Smooth muscle cell (in vitro differentiated cells): ENCODE results near the gene AADACL3. TPM values are rescaled to one million over a fixed set of nuclear protein-coding genes. Genes with fewer than 3 reads are reported as not detected.

Source experiments
- DNase-seq: peaks from one replicate; lab custom pipeline; 2025; ENCODE audit not compliant: unreplicated experiment; lab: John Stamatoyannopoulos, UW
- H2AFZ ChIP-seq: fragments of 200-600 bp; sonication (generic); 2 replicates; pipeline ENCODE4 v1.6.0; 2016; ENCODE audit warnings: antibody characterized with exemption, low read depth, mild to moderate bottlenecking
- H3F3A ChIP-seq: fragments of 200-600 bp; sonication (generic); 2 replicates; pipeline ENCODE4 v1.6.0; 2017; ENCODE audit warnings: antibody characterized with exemption, low read depth
- H3K27ac ChIP-seq: fragments of 200-600 bp; sonication (generic); 2 replicates; pipeline ENCODE4 v1.5.1; 2016; ENCODE audit warnings: low read depth, mild to moderate bottlenecking
- H3K27me3 ChIP-seq: fragments of 200-600 bp; sonication (generic); 2 replicates; pipeline ENCODE4 v1.6.1; 2016; ENCODE audit warnings: low read depth, mild to moderate bottlenecking
- H3K36me3 ChIP-seq: fragments of 200-600 bp; sonication (generic); 2 replicates; pipeline ENCODE4 v1.5.1; 2016; ENCODE audit warnings: low read depth
- H3K4me1 ChIP-seq: fragments of 200-600 bp; sonication (generic); 2 replicates; pipeline ENCODE4 v1.5.1; 2016; ENCODE audit warnings: low read depth
- H3K4me2 ChIP-seq: fragments of 200-600 bp; sonication (generic); 2 replicates; pipeline ENCODE4 v1.6.0; 2016; ENCODE audit warnings: mild to moderate bottlenecking
- H3K4me3 ChIP-seq: fragments of 200-600 bp; sonication (generic); 2 replicates; pipeline ENCODE4 v1.5.1; 2016; ENCODE audit warnings: mild to moderate bottlenecking
- H3K79me2 ChIP-seq: fragments of 200-600 bp; sonication (generic); 2 replicates; pipeline ENCODE4 v1.6.0; 2016; ENCODE audit warnings: low read depth, mild to moderate bottlenecking
- H3K9ac ChIP-seq: fragments of 200-600 bp; sonication (generic); 2 replicates; pipeline ENCODE4 v1.6.0; 2016; ENCODE audit warnings: low read depth
- H3K9me3 ChIP-seq: fragments of 200-600 bp; sonication (generic); replicated peaks from 2 replicates; pipeline ENCODE4 v1.5.1; 2016; ENCODE audit warnings: low read depth
- H4K20me1 ChIP-seq: fragments of 200-600 bp; sonication (generic); 2 replicates; pipeline ENCODE4 v1.6.0; 2016; ENCODE audit warnings: low read depth
- CTCF ChIP-seq: fragments of 200-600 bp; sonication (generic); IDR thresholded peaks from 2 replicates; pipeline ENCODE4 v1.5.1; 2017; ENCODE audit warnings: borderline replicate concordance, mild to moderate bottlenecking, antibody characterized with exemption; ENCODE audit not compliant: insufficient read depth, poor library complexity, severe bottlenecking
- WGBS: methylation state at CpG from one replicate; pipeline ENCODE4 v1.1.7; 2016; ENCODE audit warnings: low lambda C conversion rate; 5-methylcytosine and 5-hydroxymethylcytosine counted together
- polyA plus RNA-seq: library from polyadenylated mRNA; unstranded; fragments of >200 nt; fragmentation: Nextera tagmentation; extraction: Ambion mirVana; gene quantifications from 2 replicates; pipeline ENCODE4 v1.2.1, GENCODE V29; 2016
- total RNA-seq: library from RNA; depleted of rRNA; stranded (reverse); fragments of >200 nt; gene quantifications from 2 replicates; pipeline ENCODE4 v1.2.3, GENCODE V29; 2014

The AADACL3 gene
- total and polyA plus RNA-seq, 2 experiments from 2014 or later, result 0.13 to 0.25 TPM

GRCh38 chr1:12697397-12697796 lies 18.5 kb upstream of the AADACL3 start:
- no peak for TF ChIP-seq CTCF

GRCh38 chr1:12703821-12704451 lies 12.0 kb upstream of the AADACL3 start:
- WGBS, result 78% methylated on average over 6 of the region's 6 CpGs
- Histone ChIP-seq H3K9ac (no peak overlapping the region), H3K4me2 (no peak overlapping the region), H3K4me1 (no peaks in the 10 kb centered on the region), H3K79me2 (no peaks in the 10 kb centered on the region), H3K27ac (no peak overlapping the region), H3K9me3 (no peaks in the 10 kb centered on the region), H3K4me3 (no peak overlapping the region), H2AFZ (no peak overlapping the region), H3K27me3 (no peaks in the 10 kb centered on the region), H4K20me1 (no peaks in the 10 kb centered on the region), H3F3A (no peaks in the 10 kb centered on the region), H3K36me3 (no peaks in the 10 kb centered on the region)
- TF ChIP-seq CTCF, result no peak
- no peak for DNase-seq

More at GRCh38 chr1:12697397-12697796, 18.5 kb upstream of the AADACL3 start:
- no peaks in the 10 kb centered on the region for H3F3A ChIP-seq
- no peak for DNase-seq
- no peaks in the 10 kb centered on the region for H3K79me2 ChIP-seq
- H4K20me1 ChIP-seq, result no peaks in the 10 kb centered on the region
- H3K27ac ChIP-seq, result no peak overlapping the region
- no peaks in the 10 kb centered on the region for H3K4me1 ChIP-seq
- H3K9ac ChIP-seq, result no peak overlapping the region
- H3K9me3 ChIP-seq, result no peaks in the 10 kb centered on the region
- no peak overlapping the region for H2AFZ ChIP-seq
- H3K36me3 ChIP-seq, result no peaks in the 10 kb centered on the region
- no peak overlapping the region for H3K4me3 ChIP-seq
- no peaks in the 10 kb centered on the region for H3K27me3 ChIP-seq
- 91% methylated on average over 3 of the region's 3 CpGs for WGBS
- no peak overlapping the region for H3K4me2 ChIP-seq

GRCh38 chr1:12706061-12706460 lies 9.8 kb upstream of the AADACL3 start:
- H3K4me3 ChIP-seq, result no peak overlapping the region
- WGBS, result 86% methylated on average over 3 of the region's 3 CpGs
- H3K79me2 ChIP-seq, result no peaks in the 10 kb centered on the region
- no peaks in the 10 kb centered on the region for H4K20me1 ChIP-seq
- no peak overlapping the region for H3K27ac ChIP-seq
- TF ChIP-seq CTCF, result no peak
- H3F3A ChIP-seq, result no peaks in the 10 kb centered on the region
- H3K27me3 ChIP-seq, result no peaks in the 10 kb centered on the region
- no peak overlapping the region for H3K9ac ChIP-seq
- no peak for DNase-seq
- no peaks in the 10 kb centered on the region for H3K36me3 ChIP-seq
- H3K9me3 ChIP-seq, result no peaks in the 10 kb centered on the region
- H2AFZ ChIP-seq, result no peak overlapping the region
- no peaks in the 10 kb centered on the region for H3K4me1 ChIP-seq
- H3K4me2 ChIP-seq, result no peak overlapping the region
